Hepatocyte (in vitro differentiated cells): ENCODE results near the gene TDRD6. TPM values are rescaled to one million over a fixed set of nuclear protein-coding genes. Genes with fewer than 3 reads are reported as not detected.
"Not testable (repeated sequence)": the region's sequence is repeated elsewhere in the genome, so short reads cannot be mapped to it uniquely, and the experiment has no call there.

Experiments used
- DNase-seq: peaks from one replicate; pipeline ENCODE4 v3.0.0-alpha.2; 2016; ENCODE audit warnings: low spot score
- H2AFZ ChIP-seq: fragments of 200-600 bp; sonication (generic); 2 replicates; pipeline ENCODE4 v1.6.0; 2016; ENCODE audit warnings: antibody characterized with exemption, mild to moderate bottlenecking
- H3K27ac ChIP-seq: fragments of 200-600 bp; sonication (generic); 2 replicates; pipeline ENCODE4 v1.5.1; 2016; ENCODE audit warnings: mild to moderate bottlenecking
- H3K27me3 ChIP-seq: fragments of 200-600 bp; sonication (generic); 2 replicates; pipeline ENCODE4 v1.6.1; 2016
- H3K36me3 ChIP-seq: fragments of 200-600 bp; sonication (generic); replicated peaks from 2 replicates; pipeline ENCODE4 v1.5.1; 2016; ENCODE audit warnings: low read depth; ENCODE audit not compliant: insufficient read depth
- H3K4me1 ChIP-seq: fragments of 200-600 bp; sonication (generic); 2 replicates; pipeline ENCODE4 v1.5.1; 2016; ENCODE audit warnings: mild to moderate bottlenecking, moderate library complexity; ENCODE audit not compliant: insufficient read depth
- H3K4me2 ChIP-seq: fragments of 200-600 bp; sonication (generic); 2 replicates; pipeline ENCODE4 v1.6.0; 2016
- H3K4me3 ChIP-seq: fragments of 200-600 bp; sonication (generic); 2 replicates; pipeline ENCODE4 v1.5.1; 2016; ENCODE audit warnings: mild to moderate bottlenecking
- H3K79me2 ChIP-seq: fragments of 200-600 bp; sonication (generic); 2 replicates; pipeline ENCODE4 v1.6.0; 2017; ENCODE audit warnings: mild to moderate bottlenecking
- H3K9me2 ChIP-seq: fragments of 200-600 bp; sonication (generic); replicated peaks from 2 replicates; pipeline ENCODE4 v1.6.0; 2017; ENCODE audit warnings: mild to moderate bottlenecking; ENCODE audit not compliant: insufficient read depth
- H3K9me3 ChIP-seq: fragments of 200-600 bp; sonication (generic); 2 replicates; pipeline ENCODE4 v1.5.1; 2016; ENCODE audit warnings: low read depth, mild to moderate bottlenecking
- H4K20me1 ChIP-seq: fragments of 200-600 bp; sonication (generic); 2 replicates; pipeline ENCODE4 v1.6.0; 2016; ENCODE audit warnings: mild to moderate bottlenecking; ENCODE audit not compliant: insufficient read depth, poor library complexity, severe bottlenecking
- EZH2 ChIP-seq: fragments of 200-600 bp; sonication (generic); IDR thresholded peaks from 2 replicates; pipeline ENCODE4 v1.6.1; 2016; ENCODE audit warnings: antibody characterized with exemption, mild to moderate bottlenecking, borderline replicate concordance
- EZH2phosphoT487 ChIP-seq: fragments of 200-600 bp; sonication (generic); IDR thresholded peaks from one replicate; pipeline ENCODE4 v1.6.1; 2018; ENCODE audit warnings: antibody characterized with exemption, mild to moderate bottlenecking, low read depth, moderate library complexity; ENCODE audit not compliant: unreplicated experiment, severe bottlenecking
- WGBS: methylation state at CpG from one replicate; pipeline ENCODE4 v1.1.6; 2016; ENCODE audit warnings: low lambda C conversion rate; ENCODE audit errors: missing lambda C conversion rate; 5-methylcytosine and 5-hydroxymethylcytosine counted together
- polyA plus RNA-seq: library from polyadenylated mRNA; unstranded; fragments of >200 nt; fragmentation: Nextera tagmentation; extraction: Ambion mirVana; gene quantifications from 2 replicates; pipeline ENCODE4 v1.2.1, GENCODE V29; 2016
- total RNA-seq: library from RNA; depleted of rRNA; stranded (reverse); fragments of >200 nt; gene quantifications from 2 replicates; pipeline ENCODE4 v1.2.3, GENCODE V29; 2014
- TF ChIP-seq, protein P1 (sequence below): fragments of 200-600 bp; sonication (generic); IDR thresholded peaks from 2 replicates; pipeline ENCODE4 v1.5.1; 2016; ENCODE audit warnings: antibody characterized with exemption, mild to moderate bottlenecking; ENCODE audit not compliant: poor library complexity

TDRD6 gene
- total and polyA plus RNA-seq, 2 experiments from 2014 or later = 0.20 to 0.34 TPM

- Histone ChIP-seq H3K4me1 (no peaks in the 10 kb centered on the region), H3K9me2 (no peaks in the 10 kb centered on the region), H3K27me3 (no peaks in the 10 kb centered on the region), H3K27ac (no peak overlapping the region), H3K4me2 (no peak overlapping the region), H4K20me1 (no peaks in the 10 kb centered on the region), H3K4me3 (no peak overlapping the region), H2AFZ (no peak overlapping the region), H3K36me3 (no peaks in the 10 kb centered on the region), H3K79me2 (no peaks in the 10 kb centered on the region), H3K9me3 (no peaks in the 10 kb centered on the region)
- DNase-seq = no peak
- 97% methylated on average over 4 of the region's 4 CpGs for WGBS
- TF ChIP-seq EZH2 = no peak
- TF ChIP-seq, protein P1, sequence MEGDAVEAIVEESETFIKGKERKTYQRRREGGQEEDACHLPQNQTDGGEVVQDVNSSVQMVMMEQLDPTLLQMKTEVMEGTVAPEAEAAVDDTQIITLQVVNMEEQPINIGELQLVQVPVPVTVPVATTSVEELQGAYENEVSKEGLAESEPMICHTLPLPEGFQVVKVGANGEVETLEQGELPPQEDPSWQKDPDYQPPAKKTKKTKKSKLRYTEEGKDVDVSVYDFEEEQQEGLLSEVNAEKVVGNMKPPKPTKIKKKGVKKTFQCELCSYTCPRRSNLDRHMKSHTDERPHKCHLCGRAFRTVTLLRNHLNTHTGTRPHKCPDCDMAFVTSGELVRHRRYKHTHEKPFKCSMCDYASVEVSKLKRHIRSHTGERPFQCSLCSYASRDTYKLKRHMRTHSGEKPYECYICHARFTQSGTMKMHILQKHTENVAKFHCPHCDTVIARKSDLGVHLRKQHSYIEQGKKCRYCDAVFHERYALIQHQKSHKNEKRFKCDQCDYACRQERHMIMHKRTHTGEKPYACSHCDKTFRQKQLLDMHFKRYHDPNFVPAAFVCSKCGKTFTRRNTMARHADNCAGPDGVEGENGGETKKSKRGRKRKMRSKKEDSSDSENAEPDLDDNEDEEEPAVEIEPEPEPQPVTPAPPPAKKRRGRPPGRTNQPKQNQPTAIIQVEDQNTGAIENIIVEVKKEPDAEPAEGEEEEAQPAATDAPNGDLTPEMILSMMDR = no peak
Measured at GRCh38 chr6:46642928-46643751, 44.5 kb upstream of the TDRD6 start.

DNA sequence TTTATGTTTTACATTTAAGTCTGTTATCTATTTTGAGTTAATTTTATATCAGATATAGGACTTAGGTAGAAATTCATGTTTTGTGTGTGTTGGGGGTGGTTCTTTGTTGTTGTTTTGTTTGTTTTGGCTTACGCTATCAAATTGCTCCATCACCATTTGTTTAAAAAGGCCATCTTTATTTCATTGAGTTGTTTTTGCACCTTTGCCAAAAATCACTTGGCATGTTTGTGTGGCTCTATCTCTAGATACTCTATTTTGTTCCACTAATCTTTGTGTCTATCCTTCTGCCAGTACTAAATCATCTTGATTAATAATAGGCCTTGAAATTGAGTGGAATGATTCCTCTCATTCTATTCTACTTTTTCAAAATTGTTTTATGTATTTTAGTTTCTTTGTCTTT, 42.4 kb upstream of the TDRD6 start:
- Histone ChIP-seq H3K36me3 (no peaks in the 10 kb centered on the region), H3K4me2 (no peak overlapping the region), H3K4me1 (no peaks in the 10 kb centered on the region), H3K27ac (no peak overlapping the region), H3K4me3 (no peak overlapping the region), H4K20me1 (no peaks in the 10 kb centered on the region), H3K27me3 (no peaks in the 10 kb centered on the region), H3K9me3 (no peaks in the 10 kb centered on the region), H2AFZ (no peak overlapping the region), H3K9me2 (no peaks in the 10 kb centered on the region), H3K79me2 (no peaks in the 10 kb centered on the region)
- no peak for DNase-seq
- 100% methylated on average over 1 of the region's 1 CpG for WGBS
- TF ChIP-seq, protein P1 = no peak
- TF ChIP-seq EZH2phosphoT487 (no peak), EZH2 (no peak)

- not testable (repeated sequence) for H3K4me1 ChIP-seq, H4K20me1 ChIP-seq, H3K9me2 ChIP-seq, H3K4me3 ChIP-seq, H2AFZ ChIP-seq, H3K9me3 ChIP-seq, H3K79me2 ChIP-seq, H3K27me3 ChIP-seq, H3K36me3 ChIP-seq, H3K4me2 ChIP-seq, H3K27ac ChIP-seq, DNase-seq
- 97% methylated on average over 3 of the region's 4 CpGs for WGBS
Measured at GRCh38 chr6:46648108-46648507, 39.6 kb upstream of the TDRD6 start.

DNA sequence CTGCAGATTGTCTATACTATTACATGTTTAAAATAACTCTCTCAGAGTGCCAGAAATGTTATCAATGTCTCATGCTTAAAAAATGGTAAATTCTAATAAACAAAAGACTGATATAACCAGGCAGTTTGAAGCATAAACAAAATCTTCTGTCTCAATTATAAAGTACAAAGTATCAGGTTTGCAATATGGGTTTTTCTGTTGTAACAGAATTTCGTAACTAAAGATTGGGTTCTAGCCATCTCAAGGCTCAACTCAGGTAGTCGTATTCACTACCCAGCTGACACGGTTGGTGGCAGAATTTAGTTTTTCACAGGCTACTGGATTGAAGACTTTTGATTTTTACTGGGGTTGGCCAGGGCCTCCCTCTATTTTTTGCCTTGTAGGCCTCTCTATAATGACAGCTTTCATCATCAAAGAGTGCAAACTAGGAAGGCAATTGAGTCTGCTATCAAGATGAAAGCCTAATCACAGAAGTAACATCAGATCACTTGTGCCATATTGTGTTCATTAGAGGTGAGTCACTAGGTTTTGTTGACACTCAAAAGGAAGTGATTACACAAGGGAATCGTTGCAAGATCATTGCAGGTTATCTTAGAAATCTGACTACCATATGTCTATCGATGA, 38.7 kb upstream of the TDRD6 start:
- no peaks in the 10 kb centered on the region for H3K9me3 ChIP-seq
- 66% methylated on average over 5 of the region's 5 CpGs for WGBS
- H3K9me2 ChIP-seq = no peaks in the 10 kb centered on the region
- no peaks in the 10 kb centered on the region for H3K4me1 ChIP-seq
- peak; percentile 17 for DNase-seq
- H2AFZ ChIP-seq = no peak overlapping the region
- H3K27ac ChIP-seq = no peak overlapping the region
- no peak for TF ChIP-seq EZH2phosphoT487
- TF ChIP-seq, protein P1 = no peak
- no peak for TF ChIP-seq EZH2
- H3K4me3 ChIP-seq = no peak overlapping the region
- H3K36me3 ChIP-seq = no peaks in the 10 kb centered on the region
- no peaks in the 10 kb centered on the region for H3K79me2 ChIP-seq
- H3K4me2 ChIP-seq = no peak overlapping the region
- peaks cover 2% of the 10 kb centered on the region for H3K27me3 ChIP-seq
- no peaks in the 10 kb centered on the region for H4K20me1 ChIP-seq
